MM.1S (cell line): ENCODE data around the gene HNRNPK.

Experiments
- DNase-seq: peaks from one replicate; pipeline ENCODE4 v3.0.0-alpha.2; 2015
- H2AFZ ChIP-seq: fragments of 300-600 bp; sonication (generic); 2 replicates; pipeline ENCODE4 v1.6.0; 2016; ENCODE audit warnings: antibody characterized with exemption, low read length
- H3F3A ChIP-seq: fragments of 300-600 bp; sonication (generic); 2 replicates; pipeline ENCODE4 v1.6.1; 2016; ENCODE audit warnings: mild to moderate bottlenecking, antibody characterized with exemption, low read length, moderate library complexity, mixed read lengths; ENCODE audit not compliant: insufficient read depth
- H3K27ac ChIP-seq: fragments of 300-600 bp; sonication (generic); 2 replicates; pipeline ENCODE4 v1.5.1; 2016; ENCODE audit warnings: mild to moderate bottlenecking, low read length
- H3K27me3 ChIP-seq: fragments of 300-600 bp; sonication (generic); replicated peaks from 2 replicates; pipeline ENCODE4 v1.6.0; 2016; ENCODE audit warnings: low read length; ENCODE audit not compliant: insufficient read depth
- H3K36me3 ChIP-seq: fragments of 300-600 bp; sonication (generic); replicated peaks from 2 replicates; pipeline ENCODE4 v1.6.1; 2016; ENCODE audit warnings: mild to moderate bottlenecking, low read length, mixed read lengths; ENCODE audit not compliant: insufficient read depth
- H3K4me1 ChIP-seq: fragments of 300-600 bp; sonication (generic); 2 replicates; pipeline ENCODE4 v1.6.1; 2016; ENCODE audit warnings: low read length, mixed read lengths
- H3K4me2 ChIP-seq: fragments of 300-600 bp; sonication (generic); 2 replicates; pipeline ENCODE4 v1.6.0; 2016; ENCODE audit warnings: low read depth, low read length
- H3K4me3 ChIP-seq: fragments of 300-600 bp; sonication (generic); 2 replicates; pipeline ENCODE4 v1.5.1; 2016; ENCODE audit warnings: low read length, mixed read lengths
- H3K79me2 ChIP-seq: fragments of 300-600 bp; sonication (generic); 2 replicates; pipeline ENCODE4 v1.6.1; 2016; ENCODE audit warnings: mixed run types, low read length, mixed read lengths
- H3K9ac ChIP-seq: fragments of 300-600 bp; sonication (generic); 2 replicates; pipeline ENCODE4 v1.6.1; 2016; ENCODE audit warnings: low read length, mixed read lengths
- H3K9me2 ChIP-seq: fragments of 300-600 bp; sonication (generic); replicated peaks from 2 replicates; pipeline ENCODE4 v1.6.1; 2016; ENCODE audit warnings: mild to moderate bottlenecking, low read length, mixed read lengths; ENCODE audit not compliant: insufficient read depth
- H3K9me3 ChIP-seq: fragments of 300-600 bp; sonication (generic); replicated peaks from 2 replicates; pipeline ENCODE4 v1.6.1; 2016; ENCODE audit warnings: mild to moderate bottlenecking, low read length, mixed read lengths; ENCODE audit not compliant: insufficient read depth
- H4K20me1 ChIP-seq: fragments of 300-600 bp; sonication (generic); 2 replicates; pipeline ENCODE4 v1.6.1; 2016; ENCODE audit warnings: mild to moderate bottlenecking, low read length, moderate library complexity, mixed read lengths; ENCODE audit not compliant: insufficient read depth
- CTCF ChIP-seq: fragments of 300-600 bp; sonication (generic); IDR thresholded peaks from 2 replicates; pipeline ENCODE4 v1.5.1; 2016; ENCODE audit warnings: antibody characterized with exemption, low read length, mixed read lengths
- EZH2 ChIP-seq: fragments of 300-600 bp; sonication (generic); optimal IDR thresholded peaks from 2 replicates; pipeline ENCODE3; 2017; ENCODE audit warnings: low read depth, mild to moderate bottlenecking, antibody characterized with exemption, low read length, mixed read lengths
- EZH2phosphoT487 ChIP-seq: fragments of 300-600 bp; sonication (generic); IDR thresholded peaks from 2 replicates; pipeline ENCODE4 v1.6.1; 2018; ENCODE audit warnings: antibody characterized with exemption, low read length

Gene HNRNPK

GRCh38 chr9:84007662-84008061 lies 27.6 kb upstream of the HNRNPK start:
- TF ChIP-seq EZH2: no peak
- no peak for TF ChIP-seq CTCF

GRCh38 chr9:84003246-84003645 lies 23.2 kb upstream of the HNRNPK start:
- Histone ChIP-seq H3K79me2 (0 out of 2 replicates have a peak, but pooled peaks cover 4% of the 10 kb centered on the region), H4K20me1 (no peaks in the 10 kb centered on the region), H3K36me3 (peaks cover 5% of the 10 kb centered on the region; the same call in 1 of the 2 replicates), H3K9me3 (no peaks in the 10 kb centered on the region), H3K27me3 (no peaks in the 10 kb centered on the region), H3K4me2 (no peak overlapping the region), H3F3A (no peaks in the 10 kb centered on the region; the same call in 1 of the 2 replicates), H3K9ac (no peak overlapping the region), H3K27ac (no peak overlapping the region), H3K4me1 (peaks cover 11% of the 10 kb centered on the region; the same call in 1 of the 2 replicates), H3K9me2 (no peaks in the 10 kb centered on the region), H2AFZ (no peak overlapping the region), H3K4me3 (no peak overlapping the region)
- TF ChIP-seq EZH2 (no peak), EZH2phosphoT487 (no peak), CTCF (no peak)
- no peak for DNase-seq

More at GRCh38 chr9:84007662-84008061, 27.6 kb upstream of the HNRNPK start:
- H3K27me3 ChIP-seq: no peaks in the 10 kb centered on the region
- no peaks in the 10 kb centered on the region for H3K36me3 ChIP-seq
- H3F3A ChIP-seq: no peaks in the 10 kb centered on the region
- H3K4me1 ChIP-seq: no peaks in the 10 kb centered on the region
- H2AFZ ChIP-seq: no peak overlapping the region
- DNase-seq: no peak
- H3K9ac ChIP-seq: no peak overlapping the region
- H3K9me2 ChIP-seq: no peaks in the 10 kb centered on the region
- 0 out of 2 replicates have a peak, but pooled peaks cover 4% of the 10 kb centered on the region for H3K79me2 ChIP-seq
- no peaks in the 10 kb centered on the region for H3K9me3 ChIP-seq
- no peak overlapping the region for H3K27ac ChIP-seq
- H3K4me2 ChIP-seq: no peak overlapping the region
- H4K20me1 ChIP-seq: no peaks in the 10 kb centered on the region
- no peak overlapping the region for H3K4me3 ChIP-seq

GRCh38 chr9:84002344-84002743 lies 22.3 kb upstream of the HNRNPK start:
- TF ChIP-seq CTCF (no peak), EZH2phosphoT487 (no peak), EZH2 (no peak)
- H3K27me3 ChIP-seq: no peaks in the 10 kb centered on the region
- H3K9me2 ChIP-seq: no peaks in the 10 kb centered on the region
- no peak overlapping the region for H3K9ac ChIP-seq
- H3K79me2 ChIP-seq: peaks cover 4% of the 10 kb centered on the region; the same call in 1 of the 2 replicates
- peak; percentile 60 for DNase-seq
- H3K36me3 ChIP-seq: peaks cover 5% of the 10 kb centered on the region; the same call in 1 of the 2 replicates
- no peaks in the 10 kb centered on the region for H3K9me3 ChIP-seq
- H3K4me3 ChIP-seq: no peak overlapping the region
- no peak overlapping the region for H3K4me2 ChIP-seq
- no peaks in the 10 kb centered on the region; the same call in 1 of the 2 replicates for H3F3A ChIP-seq
- H4K20me1 ChIP-seq: no peaks in the 10 kb centered on the region
- H3K4me1 ChIP-seq: peaks cover 11% of the 10 kb centered on the region; the same call in 1 of the 2 replicates
- H3K27ac ChIP-seq: no peak overlapping the region
- no peak overlapping the region for H2AFZ ChIP-seq
